GM21737 (cell line): ENCODE results near the gene TBX1.
"Not testable (repeated sequence)": the region's sequence is repeated elsewhere in the genome, so short reads cannot be mapped to it uniquely, and the experiment has no call there.

Experiments
- ATAC-seq: cut with Tn5 transposase; IDR thresholded peaks from one replicate; pipeline ENCODE4 v1.9.1; 2021; ENCODE audit warnings: mild to moderate bottlenecking, moderate library complexity; ENCODE audit not compliant: unreplicated experiment

TBX1 gene

DNA sequence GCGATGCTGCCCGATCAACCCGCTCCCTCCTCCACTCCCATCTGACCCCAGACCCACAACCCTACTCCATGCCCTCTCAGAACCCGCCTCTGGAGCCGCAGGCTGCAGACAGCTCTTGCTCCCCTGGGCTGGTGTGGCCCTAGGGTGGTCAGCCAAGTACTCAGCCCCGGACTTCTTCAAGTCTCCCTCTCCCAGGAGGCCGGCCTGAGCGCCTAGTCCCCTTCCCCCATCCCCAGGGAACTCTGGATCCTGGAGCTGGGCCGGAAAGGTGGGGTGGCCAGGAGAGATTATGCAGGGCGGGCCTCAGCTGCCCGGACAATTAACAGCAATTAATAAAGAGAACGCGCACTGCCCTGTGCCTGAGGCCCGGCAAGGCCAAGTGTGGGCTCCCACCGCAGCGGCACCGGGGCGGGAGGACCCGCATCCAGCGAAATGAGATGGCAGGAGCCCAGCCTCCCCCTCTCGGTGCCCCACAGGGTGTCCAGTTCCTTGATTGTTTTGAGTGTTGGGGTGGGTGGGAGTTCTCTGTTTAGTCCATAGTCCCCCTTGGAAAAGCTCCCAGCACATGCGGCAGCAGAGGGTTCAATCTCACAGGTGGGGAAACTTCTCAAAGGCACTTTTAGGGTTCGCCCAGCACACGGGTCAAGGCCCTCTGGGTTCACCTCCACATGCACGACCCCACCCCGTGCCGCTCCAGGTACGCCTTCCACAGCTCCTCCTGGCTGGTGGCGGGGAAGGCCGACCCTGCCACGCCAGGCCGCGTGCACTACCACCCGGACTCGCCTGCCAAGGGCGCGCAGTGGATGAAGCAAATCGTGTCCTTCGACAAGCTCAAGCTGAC is 3.1 kb downstream of the TBX1 start:
- no peak for ATAC-seq

DNA sequence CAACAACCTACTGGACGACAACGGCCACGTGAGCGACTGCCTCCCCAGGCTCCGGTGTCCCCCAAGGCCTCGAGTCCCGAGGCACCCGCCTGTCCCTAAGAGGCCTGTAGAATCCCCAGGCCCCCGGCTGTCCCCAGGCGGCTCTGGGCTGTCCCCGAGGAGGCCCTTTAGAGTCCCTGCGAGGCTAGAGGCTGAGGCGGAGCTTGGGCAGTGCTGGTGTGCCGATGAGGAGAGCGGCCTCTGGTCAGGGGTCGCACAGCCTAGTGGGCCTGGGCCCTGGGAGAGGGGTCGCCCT is 3.7 kb downstream of the TBX1 start:
- no peak for ATAC-seq

DNA sequence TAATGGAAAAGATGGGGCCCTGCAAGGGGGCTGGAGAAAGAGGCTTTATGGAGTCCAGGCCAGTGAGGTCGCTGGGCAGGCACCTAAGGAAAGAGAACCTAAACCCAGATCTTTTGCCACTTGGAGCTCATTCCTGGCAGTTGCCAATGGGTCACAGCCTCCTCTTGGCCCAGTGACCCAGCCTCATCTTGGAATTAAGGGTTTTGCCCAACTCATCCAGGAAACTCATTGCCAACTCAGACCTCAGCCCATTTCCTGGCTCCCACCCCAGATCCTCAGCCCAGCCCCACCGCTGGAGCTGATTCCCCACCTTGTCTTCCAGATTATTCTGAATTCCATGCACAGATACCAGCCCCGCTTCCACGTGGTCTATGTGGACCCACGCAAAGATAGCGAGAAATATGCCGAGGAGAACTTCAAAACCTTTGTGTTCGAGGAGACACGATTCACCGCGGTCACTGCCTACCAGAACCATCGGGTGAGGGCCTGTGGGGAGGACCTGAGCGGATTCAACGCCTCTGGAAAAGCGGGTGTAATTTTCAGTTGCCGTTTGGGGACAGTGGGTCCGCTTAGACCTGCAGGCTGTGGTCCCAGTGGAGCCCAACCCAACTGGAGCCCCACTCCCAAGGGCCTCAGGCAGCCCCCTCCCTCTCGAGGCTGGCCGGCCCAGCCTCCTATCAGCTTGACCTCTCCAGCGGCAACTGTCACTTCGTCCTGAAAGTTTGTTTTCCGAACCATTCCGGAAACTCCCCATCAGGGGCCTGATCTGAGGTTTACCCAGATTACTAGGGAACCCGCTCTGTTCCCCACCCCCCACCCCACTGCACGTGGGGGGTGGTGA is 4.3 kb downstream of the TBX1 start:
- no peak for ATAC-seq

DNA sequence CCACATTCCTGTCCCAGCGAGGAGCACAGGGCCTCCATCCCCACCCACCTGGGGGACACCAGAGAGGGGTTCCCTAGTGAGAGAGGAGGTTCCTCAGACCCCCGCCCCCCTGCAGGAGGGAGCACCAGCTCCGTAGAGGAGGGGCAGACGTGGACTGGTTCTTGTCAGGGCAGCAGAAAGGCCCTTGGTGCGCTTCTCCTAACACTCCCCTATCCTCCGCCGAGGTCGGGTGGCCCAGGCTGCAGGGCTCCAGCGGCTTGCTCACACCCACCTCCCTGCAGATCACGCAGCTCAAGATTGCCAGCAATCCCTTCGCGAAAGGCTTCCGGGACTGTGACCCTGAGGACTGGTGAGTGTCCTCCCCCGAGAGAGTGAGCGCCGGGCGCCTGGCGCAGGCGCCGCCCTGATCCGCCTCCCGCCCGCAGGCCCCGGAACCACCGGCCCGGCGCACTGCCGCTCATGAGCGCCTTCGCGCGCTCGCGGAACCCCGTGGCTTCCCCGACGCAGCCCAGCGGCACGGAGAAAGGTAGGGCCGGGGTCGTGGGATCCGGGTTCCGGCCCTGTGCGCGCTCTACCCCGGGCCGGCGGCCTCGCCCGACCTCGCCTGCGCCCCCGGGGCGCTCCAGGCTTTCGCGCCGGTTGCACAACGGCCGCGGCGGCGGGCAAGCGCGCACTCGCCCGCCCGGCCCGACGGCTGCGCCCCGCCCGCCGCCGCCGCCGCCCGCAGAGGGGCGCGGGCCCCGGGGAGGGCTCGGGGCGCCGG is 5.1 kb downstream of the TBX1 start:
- no peak for ATAC-seq

DNA sequence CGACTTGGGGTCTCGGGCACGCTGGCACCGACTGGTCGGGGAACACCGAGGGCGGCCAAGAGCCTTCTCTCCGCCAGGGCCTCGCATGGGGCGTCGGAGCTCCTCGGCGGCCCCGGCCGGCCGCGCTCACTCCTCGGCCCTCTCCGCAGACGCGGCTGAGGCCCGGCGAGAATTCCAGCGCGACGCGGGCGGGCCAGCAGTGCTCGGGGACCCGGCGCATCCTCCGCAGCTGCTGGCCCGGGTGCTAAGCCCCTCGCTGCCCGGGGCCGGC is 5.6 kb downstream of the TBX1 start:
- ATAC-seq = no peak

DNA sequence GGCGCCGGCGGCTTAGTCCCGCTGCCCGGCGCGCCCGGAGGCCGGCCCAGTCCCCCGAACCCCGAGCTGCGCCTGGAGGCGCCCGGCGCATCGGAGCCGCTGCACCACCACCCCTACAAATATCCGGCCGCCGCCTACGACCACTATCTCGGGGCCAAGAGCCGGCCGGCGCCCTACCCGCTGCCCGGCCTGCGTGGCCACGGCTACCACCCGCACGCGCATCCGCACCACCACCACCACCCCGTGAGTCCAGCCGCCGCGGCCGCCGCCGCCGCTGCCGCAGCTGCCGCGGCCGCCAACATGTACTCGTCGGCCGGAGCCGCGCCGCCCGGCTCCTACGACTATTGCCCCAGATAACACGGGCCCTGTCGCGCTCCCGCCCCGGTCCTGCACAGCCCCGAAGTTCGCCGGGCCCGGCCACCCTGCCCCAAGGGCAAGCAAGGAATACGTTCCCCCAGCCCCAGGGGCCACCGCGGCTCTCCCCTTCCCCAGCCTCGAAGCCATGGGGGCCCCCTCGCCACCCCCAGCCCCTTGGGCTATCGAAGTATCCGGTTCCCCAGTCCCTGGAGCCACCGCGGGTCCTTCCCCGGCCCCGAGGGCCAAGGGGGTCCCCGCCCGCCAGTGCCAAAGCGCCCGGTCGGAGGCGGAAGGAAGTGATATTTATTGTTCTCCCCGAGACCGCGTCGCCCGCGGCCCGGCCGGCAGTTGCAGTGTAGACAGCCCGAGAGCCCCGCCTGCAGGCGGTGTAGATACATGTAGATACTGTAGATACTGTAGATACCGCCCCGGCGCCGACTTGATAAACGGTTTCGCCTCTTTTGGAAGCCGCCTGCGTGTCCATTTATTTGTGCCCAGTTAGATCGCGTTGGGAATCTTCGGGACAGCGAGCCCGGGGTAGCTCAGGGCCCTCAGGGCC is 6.2 kb downstream of the TBX1 start:
- no peak for ATAC-seq

DNA sequence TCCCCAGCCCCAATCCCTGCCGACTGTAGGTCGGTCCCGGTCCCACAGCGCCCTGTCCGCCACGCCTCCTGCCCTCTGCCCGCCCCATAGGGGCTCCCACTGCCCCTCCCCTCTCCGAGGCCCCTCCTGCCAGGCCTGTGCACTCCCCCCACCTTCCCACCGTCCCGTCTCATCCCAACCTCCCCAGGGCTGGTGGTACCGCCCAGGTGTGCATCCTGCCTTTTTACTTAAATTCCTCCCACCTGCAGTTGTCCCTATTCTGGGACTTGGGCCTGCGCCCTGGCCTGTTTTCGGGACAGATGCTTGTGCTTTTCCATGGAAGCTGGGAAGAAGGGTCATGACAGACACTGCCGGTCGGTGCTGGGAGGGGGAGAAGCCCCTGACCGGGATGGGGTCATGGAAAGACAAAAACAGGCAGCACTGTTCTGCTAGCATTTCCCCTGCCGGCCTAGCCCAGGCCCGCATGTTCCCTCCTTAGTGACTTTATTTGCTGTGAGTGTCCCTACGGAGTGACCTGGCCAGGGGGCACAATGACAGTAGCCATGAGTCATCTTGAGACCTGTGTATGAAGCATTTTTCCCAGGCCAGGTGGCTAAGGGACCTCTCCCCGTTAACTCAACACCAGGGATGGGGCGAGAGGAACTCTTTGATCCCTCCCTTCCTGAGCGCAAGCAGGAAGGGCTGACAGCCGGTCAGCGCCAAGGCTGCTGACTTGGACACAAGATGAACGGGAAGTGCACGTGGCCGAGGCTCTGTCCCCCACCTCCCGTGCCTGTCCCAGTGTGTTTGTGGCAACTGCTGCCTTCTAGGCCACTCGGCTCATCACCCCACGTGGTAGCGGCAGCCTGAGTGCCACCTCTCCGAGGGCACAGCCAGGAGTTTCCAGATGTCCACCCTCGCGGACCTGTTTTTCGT is 7.1 kb downstream of the TBX1 start:
- ATAC-seq = no peak

DNA sequence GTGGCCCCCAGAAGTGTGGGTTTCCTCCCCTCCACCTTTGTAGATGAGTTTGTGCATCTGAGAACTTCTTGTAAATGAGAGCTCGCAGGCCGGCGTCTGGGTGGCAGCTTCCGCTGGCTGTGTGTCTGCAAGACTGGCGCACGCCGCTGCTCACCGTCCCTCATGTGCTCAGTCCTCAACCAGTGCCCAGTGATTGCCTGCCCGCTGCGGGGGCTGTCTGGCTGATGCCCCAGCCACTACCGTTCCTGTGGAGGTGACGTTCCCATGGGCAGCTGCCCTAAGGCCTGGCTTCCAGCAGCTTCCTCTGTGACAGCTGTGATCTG is 8.8 kb downstream of the TBX1 start:
- ATAC-seq = no peak

DNA sequence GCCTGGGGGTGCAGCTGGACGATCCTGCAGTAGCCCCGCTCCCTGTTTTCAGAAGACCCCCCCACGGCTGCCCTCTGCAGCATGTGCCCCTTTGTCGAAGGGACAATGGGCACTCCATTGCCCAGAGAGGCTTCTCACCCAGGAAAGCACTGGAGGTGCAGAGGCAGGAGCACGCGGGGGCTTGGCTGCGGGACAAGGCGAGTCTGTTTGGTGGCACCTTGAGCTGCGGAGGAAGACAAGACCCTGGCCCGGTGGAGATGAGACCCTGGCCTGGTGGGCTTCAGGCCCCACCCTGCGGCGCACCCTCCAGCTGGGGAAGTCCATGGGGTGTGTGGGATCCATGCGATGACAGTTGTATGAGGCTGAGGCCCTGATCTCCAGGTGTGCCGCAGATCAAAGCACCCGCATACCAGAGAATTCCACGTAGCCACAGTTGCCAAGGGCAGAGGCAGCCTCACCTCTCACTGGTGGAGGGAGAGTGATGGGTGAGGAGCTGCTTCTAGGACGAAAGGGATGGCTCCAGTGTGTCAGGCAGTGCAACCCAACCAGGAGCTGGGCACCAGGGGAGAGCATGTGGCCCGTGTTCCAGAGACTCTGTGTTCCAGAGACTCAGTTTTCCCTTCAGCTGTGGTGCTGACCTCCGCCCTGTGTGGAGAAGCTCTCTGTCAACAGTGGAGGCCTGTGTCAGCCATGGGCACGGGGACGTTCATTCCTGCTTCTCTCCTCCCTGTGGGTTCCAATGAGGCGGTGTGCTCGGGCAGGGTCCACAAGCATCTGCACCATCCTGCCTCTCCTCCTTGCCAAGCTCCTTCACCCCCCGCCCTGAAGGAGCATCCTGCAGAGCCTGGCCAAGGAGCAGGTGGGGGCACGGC is 10.0 kb downstream of the TBX1 start:
- ATAC-seq = no peak

DNA sequence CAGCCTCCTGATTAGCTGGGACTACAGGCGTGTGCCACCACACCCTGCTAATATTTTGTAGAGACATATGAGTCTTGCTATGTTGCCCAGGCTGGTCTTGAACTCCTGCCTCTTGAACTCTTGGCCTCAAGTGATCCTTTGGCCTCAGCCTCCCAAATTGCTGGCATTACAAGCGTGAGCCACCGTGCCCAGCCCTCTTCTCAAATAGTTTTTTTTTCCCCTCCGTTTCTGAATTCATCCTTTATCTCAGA is 11.8 kb downstream of the TBX1 start:
- no peak for ATAC-seq

DNA sequence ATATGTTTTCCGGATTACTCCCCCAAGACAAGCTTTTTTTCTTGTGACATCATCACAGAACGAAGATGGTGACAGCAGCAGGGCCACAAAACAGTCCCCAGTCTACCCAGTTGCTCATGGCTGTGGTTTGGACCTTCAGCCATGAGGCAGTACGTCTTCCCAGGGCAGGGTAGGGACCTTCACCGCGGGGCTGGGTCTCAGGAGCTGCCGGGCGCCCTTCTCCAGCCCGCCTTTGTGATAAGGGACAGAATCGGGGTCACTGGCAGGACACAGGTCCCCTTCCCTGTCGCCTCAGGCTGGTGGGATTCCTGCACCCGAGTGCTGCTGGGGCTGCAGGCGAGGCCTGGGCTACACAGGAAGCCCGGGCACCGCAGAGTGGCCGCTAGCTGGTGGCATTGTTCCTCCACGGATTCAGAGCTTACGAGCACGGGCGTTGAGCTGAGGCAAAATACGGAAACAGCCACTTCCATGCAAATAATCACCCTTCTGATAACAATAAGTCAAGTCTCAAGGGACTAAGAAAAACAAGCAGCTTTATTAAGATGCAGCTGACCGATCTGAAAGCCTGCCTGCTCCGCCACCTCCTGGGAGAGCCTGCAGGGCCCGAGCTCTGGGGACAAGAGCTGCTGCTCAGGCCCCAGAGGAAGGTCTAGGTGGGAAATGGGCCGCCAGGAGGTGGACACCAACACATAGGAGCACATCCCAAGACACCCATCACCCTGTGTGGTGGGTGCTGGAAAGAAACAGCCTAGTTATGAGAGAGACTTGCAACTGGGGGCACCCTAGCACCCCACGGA is 12.3 kb downstream of the TBX1 start:
- no peak for ATAC-seq

DNA sequence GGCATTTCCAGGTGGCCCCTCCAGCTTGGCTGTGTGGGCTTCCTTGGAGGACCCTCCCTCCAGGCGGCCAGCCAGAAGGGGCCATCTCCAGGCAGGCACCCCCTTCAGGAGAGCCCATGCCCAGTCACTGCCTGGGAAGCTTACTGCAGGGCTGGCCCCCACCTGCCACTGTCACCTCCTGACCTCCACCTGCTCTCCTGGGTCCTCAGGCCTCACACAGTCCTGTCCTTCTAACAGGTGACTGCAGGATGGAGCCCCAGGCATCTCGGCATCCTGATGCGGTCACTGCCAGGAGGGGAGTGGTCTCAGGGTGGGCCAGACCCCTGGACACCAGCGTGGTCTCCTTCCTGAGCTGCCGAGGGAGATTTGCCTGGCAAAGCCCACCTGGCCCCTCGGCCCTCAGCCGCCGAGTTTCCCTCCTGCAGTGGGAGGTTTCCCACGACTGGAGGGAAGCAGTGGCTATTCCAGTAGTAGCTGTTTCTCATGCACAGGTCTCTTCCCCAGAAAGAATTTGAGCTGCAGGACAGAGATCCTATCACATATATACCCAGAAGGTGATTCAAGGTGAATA is 13.0 kb downstream of the TBX1 start:
- ATAC-seq = no peak

DNA sequence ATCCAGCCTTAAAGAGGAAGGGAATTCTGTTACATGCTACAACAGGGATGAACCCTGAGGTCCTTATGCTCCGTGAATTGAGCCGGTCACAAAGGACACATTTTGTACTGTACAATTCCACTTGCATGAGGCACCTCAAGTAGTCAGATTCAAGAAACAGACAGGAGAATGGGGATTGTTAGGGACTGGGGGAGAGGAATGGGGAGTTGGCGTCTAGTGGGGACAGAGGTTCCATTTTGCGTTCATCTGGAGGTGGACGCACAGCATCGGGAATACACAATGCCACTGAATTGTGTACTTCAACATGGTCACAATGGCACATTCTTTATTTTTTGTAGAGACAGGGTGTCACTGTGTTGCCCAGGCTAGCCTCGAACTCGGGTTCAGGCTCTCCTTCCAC is 14.1 kb downstream of the TBX1 start:
- no peak for ATAC-seq

DNA sequence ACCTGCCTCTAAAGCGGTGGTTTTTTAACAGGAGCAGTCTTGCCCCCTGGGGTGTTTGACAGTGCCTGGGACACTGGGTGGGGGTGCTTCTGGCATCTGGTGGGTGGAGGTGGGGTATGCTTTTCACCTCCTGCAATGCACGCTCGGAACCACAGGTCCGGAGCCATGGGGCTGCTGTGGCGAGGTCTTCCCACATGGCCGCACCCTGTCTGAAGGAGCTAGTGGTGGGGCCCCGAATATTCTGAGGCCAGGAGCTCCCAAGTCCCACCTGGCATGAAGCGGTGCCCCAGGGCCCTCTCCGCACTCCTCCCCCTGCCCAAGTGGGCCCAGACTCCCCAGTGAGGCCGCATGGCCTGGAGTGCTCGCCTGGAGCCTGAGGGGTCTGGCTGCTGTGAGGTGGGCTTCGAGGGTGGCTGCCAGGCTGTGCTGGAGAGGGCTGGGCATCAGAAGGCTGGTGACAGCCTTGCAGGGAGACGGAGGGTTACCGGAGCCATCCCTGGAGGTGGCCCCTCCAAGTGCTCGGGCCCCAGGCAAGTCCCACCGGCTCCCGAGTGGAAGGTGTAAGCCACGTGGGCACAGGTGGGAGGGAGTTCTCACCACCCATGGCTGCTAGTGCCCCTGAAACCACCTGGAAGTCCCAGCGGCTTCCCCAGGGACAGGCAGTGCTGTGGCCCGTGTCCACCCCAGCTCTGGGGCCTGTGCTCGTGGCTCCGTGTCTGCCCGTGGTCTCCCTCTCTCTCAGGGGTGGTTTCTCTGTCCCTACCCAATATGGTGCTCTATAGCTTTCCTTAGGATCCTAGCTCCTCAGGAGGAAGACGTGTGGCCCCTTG is 15.1 kb downstream of the TBX1 start:
- ATAC-seq = no peak

DNA sequence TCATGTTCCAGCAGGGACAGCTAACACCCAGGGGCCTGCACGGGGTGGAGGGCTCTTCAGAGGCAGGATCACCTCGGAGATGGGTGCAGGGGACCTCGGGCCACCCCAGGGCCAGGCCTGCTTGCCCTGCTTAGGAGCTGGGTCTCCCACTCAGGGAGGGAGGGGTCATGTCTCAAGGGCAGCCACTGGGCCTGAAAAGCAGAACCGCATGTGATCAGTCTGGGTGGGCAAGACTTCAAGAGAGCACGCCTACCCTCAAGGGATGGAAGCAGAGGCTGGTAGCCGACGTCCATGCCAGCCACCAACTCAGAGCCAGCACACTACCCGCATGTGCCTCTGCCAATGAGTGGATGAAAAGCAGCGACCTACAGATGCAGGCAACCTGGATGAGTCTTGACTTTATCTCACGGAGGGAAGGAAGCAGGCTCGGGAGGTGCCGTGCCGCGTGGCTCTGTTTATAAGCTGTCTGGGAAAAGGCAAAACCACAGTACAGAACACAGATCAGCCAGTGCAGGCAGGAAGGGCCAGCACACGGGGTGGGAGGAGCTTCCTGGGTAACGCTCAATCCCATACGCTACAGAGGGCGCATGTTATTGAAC is 16.0 kb downstream of the TBX1 start:
- ATAC-seq = no peak

DNA sequence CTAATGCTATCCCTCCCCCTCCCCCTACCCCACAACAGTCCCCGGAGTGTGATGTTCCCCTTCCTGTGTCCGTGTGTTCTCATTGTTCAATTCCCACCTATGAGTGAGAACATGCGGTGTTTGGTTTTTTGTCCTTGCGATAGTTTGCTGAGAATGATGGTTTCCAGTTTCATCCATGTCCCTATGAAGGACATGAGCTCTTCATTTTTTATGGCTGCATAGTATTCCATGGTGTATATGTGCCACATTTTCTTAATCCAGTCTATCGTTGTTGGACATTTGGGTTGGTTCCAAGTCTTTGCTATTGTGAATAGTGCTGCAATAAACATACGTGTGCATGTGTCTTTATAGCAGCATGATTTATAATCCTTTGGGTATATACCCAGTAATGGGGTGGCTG is 16.6 kb downstream of the TBX1 start:
- ATAC-seq = not testable (repeated sequence)

DNA sequence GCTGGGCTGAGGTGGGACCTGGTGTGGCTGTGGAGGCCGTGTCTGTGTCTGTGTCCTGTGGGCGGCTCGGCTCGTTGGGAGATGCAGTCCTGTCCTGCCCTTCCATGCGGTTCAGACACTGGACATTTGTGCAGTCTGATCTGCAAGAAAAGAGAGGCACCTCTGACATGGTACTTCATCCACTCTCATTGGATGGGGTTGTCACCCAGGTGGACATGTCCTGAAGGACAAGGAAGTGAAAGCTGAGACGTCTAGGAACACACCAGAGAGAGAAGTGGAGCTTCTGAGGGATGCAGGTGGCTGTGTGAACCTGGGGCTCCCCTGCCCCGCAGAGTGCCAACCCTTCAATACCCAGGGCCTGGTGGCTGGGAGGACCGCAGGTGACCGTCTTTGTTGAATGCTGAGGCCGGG is 18.4 kb downstream of the TBX1 start:
- no peak for ATAC-seq
